HG02610 (cell line): ENCODE measurements around the gene RTN4IP1.
"Not testable (repeated sequence)": the region's sequence is repeated elsewhere in the genome, so short reads cannot be mapped to it uniquely, and the experiment has no call there.

Experiments used
- ATAC-seq: cut with Tn5 transposase; IDR thresholded peaks from one replicate; pipeline ENCODE4 v1.9.1; 2021; ENCODE audit warnings: mild to moderate bottlenecking, moderate library complexity; ENCODE audit not compliant: unreplicated experiment

The RTN4IP1 gene

DNA sequence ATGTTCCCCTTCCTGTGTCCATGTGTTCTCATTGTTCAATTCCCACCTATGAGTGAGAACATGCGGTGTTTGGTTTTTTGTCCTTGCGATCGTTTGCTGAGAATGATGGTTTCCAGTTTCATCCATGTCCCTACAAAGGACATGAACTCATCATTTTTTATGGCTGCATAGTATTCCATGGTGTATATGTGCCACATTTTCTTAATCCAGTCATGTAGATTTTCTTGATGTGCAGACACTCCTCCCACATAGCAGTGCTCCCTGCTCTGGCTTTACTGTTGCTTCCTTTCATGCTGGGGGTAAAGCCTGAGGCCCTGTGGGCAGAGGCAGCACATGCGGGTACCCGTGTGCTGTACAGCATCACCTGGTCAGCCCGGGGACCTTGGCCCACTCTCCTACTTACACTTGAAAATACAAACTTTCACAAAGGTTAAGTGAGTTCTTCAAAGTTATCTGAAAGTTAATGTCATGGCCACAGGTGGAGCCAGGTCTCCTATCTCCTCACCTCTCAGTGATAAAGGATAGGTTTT, 80.3 kb downstream of the RTN4IP1 start:
- not testable (repeated sequence) for ATAC-seq

DNA sequence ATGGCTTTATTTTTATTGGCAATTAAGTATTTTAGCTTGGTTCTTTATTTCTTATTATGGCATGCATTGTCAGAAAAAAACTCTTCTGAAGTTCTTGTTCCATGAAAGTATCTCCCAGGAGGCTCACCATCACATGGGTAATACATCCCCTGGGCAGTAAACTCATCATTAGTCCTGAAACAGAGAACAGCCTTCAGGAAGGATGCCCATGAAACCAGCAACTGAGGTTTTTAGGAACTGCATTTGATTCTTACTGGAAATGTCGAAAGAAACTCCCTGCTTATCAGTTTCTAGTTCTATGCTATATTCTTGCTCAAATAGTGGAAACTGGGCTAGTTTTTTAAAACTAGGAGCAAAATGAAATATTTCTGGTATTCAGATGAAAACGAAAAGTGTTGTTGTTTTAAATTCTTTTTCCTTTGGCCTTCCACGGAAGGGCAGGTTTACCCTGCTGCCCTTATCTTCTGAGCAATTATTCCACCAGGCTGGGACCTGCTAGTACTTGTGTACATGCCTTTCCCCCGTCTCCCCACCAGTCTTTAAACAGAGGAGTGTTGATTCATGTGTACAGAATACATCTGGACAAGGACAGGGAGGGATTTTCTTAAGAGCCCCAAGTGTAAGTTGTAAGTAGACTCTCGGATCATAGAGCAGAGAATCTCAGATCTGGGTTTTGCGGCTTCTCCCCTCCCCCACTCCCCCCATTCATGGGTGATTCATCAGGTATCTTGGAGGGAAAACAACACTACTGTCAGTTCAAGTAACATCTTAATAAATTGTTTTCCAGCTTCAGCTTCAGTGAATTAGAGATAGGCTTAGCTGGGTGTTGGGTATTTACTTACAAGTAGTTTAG, 81.5 kb downstream of the RTN4IP1 start:
- ATAC-seq: no peak

GRCh38 chr6:106546691-106547414, 82.4 kb downstream of the RTN4IP1 start:
- ATAC-seq: no peak

DNA sequence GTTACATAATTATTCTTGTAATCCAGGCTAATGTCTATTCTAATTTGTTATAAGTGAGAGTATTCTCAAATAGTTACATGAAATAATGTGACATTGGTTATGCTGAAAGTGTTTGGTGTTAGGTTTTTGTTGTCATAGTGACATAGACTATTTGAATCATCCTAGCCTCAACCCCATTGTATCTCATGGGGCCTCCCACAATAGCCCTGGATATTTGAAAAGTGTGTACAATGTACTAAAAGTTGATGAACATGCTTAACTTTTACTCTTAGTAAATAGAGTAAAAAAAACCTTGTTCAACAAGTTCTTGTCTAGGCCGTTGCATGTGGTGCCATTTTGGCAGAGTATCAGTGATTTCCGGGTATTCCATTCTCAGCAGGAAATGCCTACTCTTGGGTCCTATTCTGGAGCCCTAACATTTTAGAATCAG, 83.0 kb downstream of the RTN4IP1 start:
- peak; percentile 51 for ATAC-seq

- no peak for ATAC-seq
Measured at GRCh38 chr6:106540907-106541306, 88.4 kb downstream of the RTN4IP1 start.

- no peak for ATAC-seq
Measured at GRCh38 chr6:106540432-106540831, 88.9 kb downstream of the RTN4IP1 start.

- ATAC-seq: no peak
Measured at GRCh38 chr6:106539936-106540335, 89.4 kb downstream of the RTN4IP1 start.

GRCh38 chr6:106538145-106538544, 91.2 kb downstream of the RTN4IP1 start:
- no peak for ATAC-seq

DNA sequence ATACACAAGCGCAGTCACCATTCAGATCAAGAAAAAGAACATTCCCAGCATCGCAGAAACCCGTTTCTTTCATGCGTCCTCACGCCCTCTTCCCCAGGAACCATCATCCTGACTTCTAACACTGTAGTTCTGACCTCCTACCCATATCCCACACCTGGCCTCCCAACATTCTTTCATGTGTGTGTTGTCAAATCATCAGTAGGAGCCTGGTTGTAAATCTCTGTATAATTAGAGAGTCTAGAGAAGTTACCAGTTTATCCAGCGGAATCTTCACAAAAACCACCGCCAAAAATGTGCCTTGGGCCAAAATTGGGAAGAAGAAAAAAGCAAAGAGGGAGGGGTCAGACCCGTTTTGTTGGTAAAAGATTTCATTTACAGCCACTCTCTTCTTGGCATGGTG, 91.6 kb downstream of the RTN4IP1 start:
- no peak for ATAC-seq

- peak; percentile 60 for ATAC-seq
Measured at GRCh38 chr6:106536851-106537250, 92.4 kb downstream of the RTN4IP1 start.

- ATAC-seq: no peak
Measured at GRCh38 chr6:106536357-106536756, 92.9 kb downstream of the RTN4IP1 start.

- no peak for ATAC-seq
Measured at GRCh38 chr6:106535012-106535411, 94.3 kb downstream of the RTN4IP1 start.

GRCh38 chr6:106534564-106534982, 94.7 kb downstream of the RTN4IP1 start:
- no peak for ATAC-seq

GRCh38 chr6:106534004-106534403, 95.3 kb downstream of the RTN4IP1 start:
- no peak for ATAC-seq

DNA sequence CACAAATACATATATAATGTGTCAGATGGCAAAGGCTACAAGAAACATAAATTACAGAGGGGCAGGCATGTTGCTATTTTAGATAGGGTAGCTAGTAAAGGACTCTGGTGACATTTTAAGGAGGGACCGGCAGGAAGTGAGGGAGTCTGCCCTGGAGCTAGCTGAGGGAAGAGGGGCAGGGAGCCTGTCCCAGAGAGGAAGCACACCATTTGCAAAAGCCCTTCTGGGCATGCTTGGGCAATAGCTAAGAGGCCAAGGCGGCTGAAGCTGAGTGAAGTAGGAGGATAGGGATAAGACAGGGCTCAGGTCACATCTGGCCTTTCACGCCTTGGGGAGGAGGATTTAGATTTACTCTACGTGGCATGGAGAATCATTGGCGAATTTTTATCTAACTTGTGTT, 96.2 kb downstream of the RTN4IP1 start:
- no peak for ATAC-seq

- no peak for ATAC-seq
Measured at GRCh38 chr6:106530502-106530901, 98.8 kb downstream of the RTN4IP1 start.

DNA sequence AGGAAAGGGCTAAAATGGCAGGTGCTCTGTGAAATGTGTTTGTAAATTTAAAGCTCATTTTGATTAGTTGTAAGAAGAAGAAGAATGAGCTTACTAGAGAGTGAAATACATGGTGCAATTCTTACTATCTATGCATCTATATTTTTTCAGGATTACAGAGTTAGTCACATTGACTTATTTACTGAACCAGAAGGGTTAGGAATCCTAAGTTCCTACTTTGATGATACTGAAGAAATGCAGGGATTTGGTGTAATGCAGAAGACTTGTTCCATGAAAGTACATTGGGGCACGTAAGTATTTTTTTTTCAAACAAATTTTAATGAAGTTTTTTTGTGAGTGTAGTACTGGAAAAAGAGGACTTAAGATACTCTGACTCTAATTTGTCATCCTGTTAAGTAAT, 99.3 kb downstream of the RTN4IP1 start:
- no peak for ATAC-seq

GRCh38 chr6:106529438-106529837, 99.9 kb downstream of the RTN4IP1 start:
- ATAC-seq: no peak

DNA sequence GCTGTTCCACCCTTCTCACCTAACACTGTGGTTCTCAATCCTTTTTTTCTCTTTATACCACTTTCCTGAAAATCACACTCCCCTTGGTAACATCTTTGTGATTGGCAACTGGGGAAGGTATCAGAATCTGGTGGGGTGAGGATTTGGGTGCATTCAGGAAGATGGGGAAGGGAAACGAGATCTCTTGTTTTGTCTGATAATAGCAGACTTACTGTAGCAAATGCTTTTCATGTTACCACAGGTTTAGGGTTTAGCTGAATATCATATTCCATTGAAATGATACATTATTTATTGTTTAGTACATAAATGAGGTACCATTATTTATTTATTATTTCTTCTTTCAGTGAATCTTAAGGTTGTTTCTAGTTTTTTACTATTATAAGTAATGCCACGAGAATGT, 100.8 kb downstream of the RTN4IP1 start:
- no peak for ATAC-seq

DNA sequence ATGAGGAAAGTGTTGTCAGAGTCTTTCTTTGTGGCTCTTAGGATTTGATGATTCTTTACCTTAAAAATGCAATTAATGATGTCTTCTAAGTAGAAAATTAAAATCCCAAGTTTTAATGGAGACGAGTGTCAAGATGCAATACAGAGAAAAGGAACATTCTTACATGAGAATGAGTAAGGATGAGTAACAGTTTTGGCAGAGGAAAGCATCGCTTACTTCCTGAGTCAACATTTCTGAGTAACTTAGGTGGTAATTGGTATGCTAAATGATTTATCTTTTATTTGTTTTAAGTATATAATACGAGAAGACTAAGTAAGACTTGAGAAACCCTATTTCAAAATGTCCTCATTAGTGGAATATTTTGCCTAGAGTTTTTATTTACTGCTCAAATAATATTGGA, 101.3 kb downstream of the RTN4IP1 start:
- no peak for ATAC-seq

GRCh38 chr6:106527117-106527516, 102.2 kb downstream of the RTN4IP1 start:
- ATAC-seq: no peak

- ATAC-seq: no peak
Measured at GRCh38 chr6:106525882-106526275, 103.4 kb downstream of the RTN4IP1 start.
